ENCODE measurements around the gene YES1.

The YES1 gene

DNA sequence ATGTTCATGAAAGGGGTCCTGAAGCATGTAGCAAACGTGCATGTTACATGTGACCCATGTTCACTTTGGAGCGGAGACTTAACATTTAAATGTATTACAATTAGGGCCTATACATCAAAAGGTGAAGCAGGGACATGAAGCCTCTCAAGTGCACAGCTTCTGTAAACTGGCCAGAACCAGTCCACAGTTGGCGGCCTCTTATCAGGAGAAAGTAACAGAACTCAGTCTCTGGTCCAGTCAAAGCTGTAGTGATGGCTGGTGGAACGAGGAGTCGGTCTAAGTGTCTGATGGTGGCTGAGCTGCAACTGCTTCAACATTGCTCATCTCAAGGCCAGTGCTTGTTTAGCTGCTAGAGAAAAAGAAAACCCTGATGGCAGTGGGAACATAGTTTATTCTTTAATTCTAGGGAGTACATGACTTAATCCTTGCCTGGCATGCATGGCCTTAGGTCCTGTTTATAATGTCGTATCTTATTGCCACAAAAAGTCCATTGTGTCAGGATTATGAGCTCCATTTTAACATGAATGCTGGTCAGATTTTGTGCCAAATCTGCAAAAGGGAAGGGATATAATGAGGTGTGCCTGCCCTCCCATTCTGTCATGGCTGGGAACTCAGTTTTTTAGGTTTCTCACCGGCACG is 22.2 kb upstream of the YES1 start:
- H4K20me1 ChIP-seq (ENCODE audit: insufficient read depth, low read length) = no peaks in the 10 kb centered on the region
- H3F3A ChIP-seq (ENCODE audit: insufficient read depth, low read length) = no peaks in the 10 kb centered on the region
- no peak overlapping the region for H3K27ac ChIP-seq (ENCODE audit: low read depth, low read length, poor library complexity, severe bottlenecking)
- no peaks in the 10 kb centered on the region for H3K36me3 ChIP-seq (ENCODE audit: insufficient read depth, low read length)
- no peaks in the 10 kb centered on the region for H3K27me3 ChIP-seq (ENCODE audit: insufficient read depth, low read length)
- no peak overlapping the region for H3K4me3 ChIP-seq (ENCODE audit: low read depth, low read length, poor library complexity, severe bottlenecking)
- no peaks in the 10 kb centered on the region for H3K79me2 ChIP-seq (ENCODE audit: insufficient read depth, low read length)
- H3K9me3 ChIP-seq (ENCODE audit: low read length) = no peaks in the 10 kb centered on the region
- no peak overlapping the region for H3K4me2 ChIP-seq (ENCODE audit: low read length)
- H3K9me2 ChIP-seq (ENCODE audit: low read depth, low read length) = no peaks in the 10 kb centered on the region
- no peaks in the 10 kb centered on the region for H3K4me1 ChIP-seq (ENCODE audit: insufficient read depth, low read length, severe bottlenecking)
- H2AFZ ChIP-seq (ENCODE audit: low read length) = no peak overlapping the region
- no peak overlapping the region for H3K9ac ChIP-seq (ENCODE audit: low read length)
- TF ChIP-seq EZH2 (IDR thresholded peaks at IDR 0.05; ENCODE audit: borderline replicate concordance, low read length) = no peak
- TF ChIP-seq, protein P1, sequence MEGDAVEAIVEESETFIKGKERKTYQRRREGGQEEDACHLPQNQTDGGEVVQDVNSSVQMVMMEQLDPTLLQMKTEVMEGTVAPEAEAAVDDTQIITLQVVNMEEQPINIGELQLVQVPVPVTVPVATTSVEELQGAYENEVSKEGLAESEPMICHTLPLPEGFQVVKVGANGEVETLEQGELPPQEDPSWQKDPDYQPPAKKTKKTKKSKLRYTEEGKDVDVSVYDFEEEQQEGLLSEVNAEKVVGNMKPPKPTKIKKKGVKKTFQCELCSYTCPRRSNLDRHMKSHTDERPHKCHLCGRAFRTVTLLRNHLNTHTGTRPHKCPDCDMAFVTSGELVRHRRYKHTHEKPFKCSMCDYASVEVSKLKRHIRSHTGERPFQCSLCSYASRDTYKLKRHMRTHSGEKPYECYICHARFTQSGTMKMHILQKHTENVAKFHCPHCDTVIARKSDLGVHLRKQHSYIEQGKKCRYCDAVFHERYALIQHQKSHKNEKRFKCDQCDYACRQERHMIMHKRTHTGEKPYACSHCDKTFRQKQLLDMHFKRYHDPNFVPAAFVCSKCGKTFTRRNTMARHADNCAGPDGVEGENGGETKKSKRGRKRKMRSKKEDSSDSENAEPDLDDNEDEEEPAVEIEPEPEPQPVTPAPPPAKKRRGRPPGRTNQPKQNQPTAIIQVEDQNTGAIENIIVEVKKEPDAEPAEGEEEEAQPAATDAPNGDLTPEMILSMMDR (IDR thresholded peaks at IDR 0.05; ENCODE audit: low read length) = no peak

GRCh38 chr18:833197-833596 is 21.2 kb upstream of the YES1 start:
- no peaks in the 10 kb centered on the region for H3K36me3 ChIP-seq (ENCODE audit: insufficient read depth, low read length)
- no peak overlapping the region for H3K4me2 ChIP-seq (ENCODE audit: low read length)
- H3K79me2 ChIP-seq (ENCODE audit: insufficient read depth, low read length) = no peaks in the 10 kb centered on the region
- no peaks in the 10 kb centered on the region for H3K9me2 ChIP-seq (ENCODE audit: low read depth, low read length)
- no peaks in the 10 kb centered on the region for H3K4me1 ChIP-seq (ENCODE audit: insufficient read depth, low read length, severe bottlenecking)
- no peak overlapping the region for H3K4me3 ChIP-seq (ENCODE audit: low read depth, low read length, poor library complexity, severe bottlenecking)
- H3K27me3 ChIP-seq (ENCODE audit: insufficient read depth, low read length) = no peaks in the 10 kb centered on the region
- H3F3A ChIP-seq (ENCODE audit: insufficient read depth, low read length) = no peaks in the 10 kb centered on the region
- no peak overlapping the region for H2AFZ ChIP-seq (ENCODE audit: low read length)
- TF ChIP-seq, protein P1 (IDR thresholded peaks at IDR 0.05; ENCODE audit: low read length) = no peak
- TF ChIP-seq EZH2 (IDR thresholded peaks at IDR 0.05; ENCODE audit: borderline replicate concordance, low read length) = no peak
- no peaks in the 10 kb centered on the region for H4K20me1 ChIP-seq (ENCODE audit: insufficient read depth, low read length)
- H3K9me3 ChIP-seq (ENCODE audit: low read length) = no peaks in the 10 kb centered on the region
- no peak overlapping the region for H3K9ac ChIP-seq (ENCODE audit: low read length)
- H3K27ac ChIP-seq (ENCODE audit: low read depth, low read length, poor library complexity, severe bottlenecking) = no peak overlapping the region

DNA sequence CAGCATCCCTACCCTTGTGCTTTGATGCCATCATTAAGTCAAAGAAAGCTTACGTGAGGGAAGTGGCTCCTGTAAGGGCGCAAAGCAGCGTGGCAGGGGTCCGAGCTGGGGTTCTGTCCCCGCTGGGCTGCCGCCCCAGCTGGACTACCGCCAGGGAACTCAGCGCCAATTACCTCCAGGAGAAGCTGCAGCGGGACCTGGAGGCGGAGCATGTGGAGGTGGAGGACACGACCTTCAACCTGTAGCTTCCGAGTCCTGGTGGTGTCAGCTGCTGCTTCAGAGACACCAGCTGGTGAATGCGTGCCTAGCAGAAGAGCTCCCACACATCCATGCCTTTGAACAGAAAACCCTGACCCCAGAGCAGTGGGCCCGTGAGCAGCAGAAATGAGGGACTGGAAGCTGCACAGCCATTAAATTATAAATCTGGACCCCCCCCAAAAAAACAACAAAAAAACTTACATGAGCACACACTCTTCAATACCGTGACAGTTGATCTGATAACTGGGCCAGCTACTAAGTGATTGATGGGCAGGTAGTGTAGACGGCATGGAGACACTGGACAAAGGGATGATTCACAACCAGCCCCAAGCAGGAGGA is 20.1 kb upstream of the YES1 start:
- no peak overlapping the region for H3K4me2 ChIP-seq (ENCODE audit: low read length)
- no peak overlapping the region for H3K27ac ChIP-seq (ENCODE audit: low read depth, low read length, poor library complexity, severe bottlenecking)
- no peaks in the 10 kb centered on the region for H3K4me1 ChIP-seq (ENCODE audit: insufficient read depth, low read length, severe bottlenecking)
- no peaks in the 10 kb centered on the region for H3K79me2 ChIP-seq (ENCODE audit: insufficient read depth, low read length)
- H3K9me3 ChIP-seq (ENCODE audit: low read length) = no peaks in the 10 kb centered on the region
- H3K9me2 ChIP-seq (ENCODE audit: low read depth, low read length) = no peaks in the 10 kb centered on the region
- TF ChIP-seq, protein P1 (IDR thresholded peaks at IDR 0.05; ENCODE audit: low read length) = no peak
- TF ChIP-seq EZH2 (IDR thresholded peaks at IDR 0.05; ENCODE audit: borderline replicate concordance, low read length) = no peak
- H3K4me3 ChIP-seq (ENCODE audit: low read depth, low read length, poor library complexity, severe bottlenecking) = no peak overlapping the region
- H3K9ac ChIP-seq (ENCODE audit: low read length) = no peak overlapping the region
- H3F3A ChIP-seq (ENCODE audit: insufficient read depth, low read length) = no peaks in the 10 kb centered on the region
- no peak overlapping the region for H2AFZ ChIP-seq (ENCODE audit: low read length)
- H4K20me1 ChIP-seq (ENCODE audit: insufficient read depth, low read length) = no peaks in the 10 kb centered on the region
- H3K36me3 ChIP-seq (ENCODE audit: insufficient read depth, low read length) = no peaks in the 10 kb centered on the region
- no peaks in the 10 kb centered on the region for H3K27me3 ChIP-seq (ENCODE audit: insufficient read depth, low read length)
